ENCODE data around the gene SMIM22. TPM values are rescaled to one million over a fixed set of nuclear protein-coding genes. Genes with fewer than 3 reads are reported as not detected.
A peak's percentile ranks its signal among the peaks of the same experiment; 100 is the strongest.

SMIM22 gene
- total RNA-seq, 2 experiments from 2014 or later, result not detected

GRCh38 chr16:4760221-4760910 is 34.8 kb upstream of the SMIM22 start:
- POLR2A ChIA-PET, result no interaction called here
- H3K36me3 Mint-ChIP-seq (ENCODE audit: low read depth), result peaks cover 48% of the 10 kb centered on the region
- peak overlapping the region; percentile 25 for H3K27ac Mint-ChIP-seq
- H3K4me1 Mint-ChIP-seq, result peaks cover 9% of the 10 kb centered on the region
- H3K4me3 Mint-ChIP-seq, result no peak overlapping the region
- no peak for DNase-seq
- H3K27me3 Mint-ChIP-seq, result no peaks in the 10 kb centered on the region
- CTCF ChIA-PET, result interaction anchor here (0.6 to 1.0 kb wide), 3 partner anchors 9 to 315 kb away, joined by 3 read pairs; no protein-coding TSS in a partner anchor
- no peak for ATAC-seq
- intact Hi-C loops (cut with DNase I, micrococcal nuclease), result no loop called here
- peaks cover 4% of the 10 kb centered on the region for H3K9me3 Mint-ChIP-seq (ENCODE audit: low read depth)

- H3K4me3 Mint-ChIP-seq, result no peak overlapping the region
- ChIA-PET POLR2A (interaction anchor here (0.6 kb wide), 1 partner anchor 130 kb away, joined by 3 read pairs; no protein-coding TSS in a partner anchor), CTCF (interaction anchor here (0.7 to 1.0 kb wide), 2 partner anchors 129 to 146 kb away, joined by 3 read pairs; no protein-coding TSS in a partner anchor)
Measured at GRCh38 chr16:4762205-4762604, 33.0 kb upstream of the SMIM22 start.

GRCh38 chr16:4763791-4764190 is 31.4 kb upstream of the SMIM22 start:
- ChIA-PET CTCF (no interaction called here), POLR2A (no interaction called here)

More at GRCh38 chr16:4762205-4762604, 33.0 kb upstream of the SMIM22 start:
- Mint-ChIP-seq H3K27ac (no peak overlapping the region), H3K9me3 (ENCODE audit: low read depth) (no peaks in the 10 kb centered on the region), H3K36me3 (ENCODE audit: low read depth) (peaks cover 37% of the 10 kb centered on the region), H3K4me1 (peaks cover 17% of the 10 kb centered on the region), H3K27me3 (no peaks in the 10 kb centered on the region)
- DNase-seq (no peak), ATAC-seq (no peak)
- intact Hi-C loops (cut with DNase I, micrococcal nuclease), result no loop called here

GRCh38 chr16:4765511-4766474 is 29.4 kb upstream of the SMIM22 start:
- Mint-ChIP-seq H3K9me3 (ENCODE audit: low read depth) (no peaks in the 10 kb centered on the region), H3K27ac (peak overlapping the region; percentile 76), H3K36me3 (ENCODE audit: low read depth) (peaks cover 21% of the 10 kb centered on the region), H3K4me3 (peak overlapping the region; percentile 89), H3K4me1 (peaks cover 26% of the 10 kb centered on the region), H3K27me3 (no peaks in the 10 kb centered on the region)
- intact Hi-C loops (cut with DNase I, micrococcal nuclease), result loop anchor here (2.0 to 5.0 kb wide), 5 partner anchors 141 to 883 kb away; partner anchors contain the start of genes CREBBP (in 1 of the 2), DNAJA3 (in 1 of the 2), HMOX2 (in 1 of the 2) and MGRN1 (in 1 of the 2)
- DNase-seq, result no peak
- CTCF ChIA-PET, result interaction anchor here (1.1 to 1.3 kb wide), 2 partner anchors 31 to 190 kb away, joined by 3 read pairs; partner anchors contain the start of gene DNAAF8
- POLR2A ChIA-PET, result no interaction called here
- no peak for ATAC-seq

More at GRCh38 chr16:4763791-4764190, 31.4 kb upstream of the SMIM22 start:
- Mint-ChIP-seq H3K4me1 (peaks cover 27% of the 10 kb centered on the region), H3K27ac (no peak overlapping the region), H3K27me3 (no peaks in the 10 kb centered on the region), H3K36me3 (ENCODE audit: low read depth) (peaks cover 29% of the 10 kb centered on the region), H3K9me3 (ENCODE audit: low read depth) (no peaks in the 10 kb centered on the region), H3K4me3 (no peak overlapping the region)
- ATAC-seq (no peak), DNase-seq (no peak)
- intact Hi-C loops (cut with DNase I, micrococcal nuclease), result no loop called here

GRCh38 chr16:4766875-4767628 is 28.1 kb upstream of the SMIM22 start, which contains the start of gene ZNF500:
Gene ZNF500, minus strand, starts transcription at chr16:4767162. Its CDS starts 1,184 bp downstream, at chr16:4765978.
- ATAC-seq (peak; percentile 78), DNase-seq (peak; percentile 97)
- POLR2A ChIA-PET, result no interaction called here
- no peaks in the 10 kb centered on the region for H3K9me3 Mint-ChIP-seq (ENCODE audit: low read depth)
- peak within 1 kb of the TSS; percentile 91 for H3K27ac Mint-ChIP-seq
- H3K36me3 Mint-ChIP-seq (ENCODE audit: low read depth), result peaks cover 16% of the 10 kb centered on the region
- H3K4me1 Mint-ChIP-seq, result peaks cover 25% of the 10 kb centered on the region
- CTCF ChIA-PET, result interaction anchor here (1.1 to 1.3 kb wide), 2 partner anchors 32 to 189 kb away, joined by 3 read pairs; partner anchors contain the start of gene DNAAF8
- peak within 1 kb of the TSS; percentile 89 for H3K4me3 Mint-ChIP-seq
- intact Hi-C loops (cut with DNase I, micrococcal nuclease), result loop anchor here (1.0 to 5.0 kb wide), 9 partner anchors 33 to 885 kb away; partner anchors contain the start of genes ANKS3 (in 2 of the 2), DNAAF8 (in 2 of the 2), ROGDI (in 2 of the 2) and SEC14L5 (in 2 of the 2)
- H3K27me3 Mint-ChIP-seq, result no peaks in the 10 kb centered on the region

GRCh38 chr16:4767872-4768548 is 27.2 kb upstream of the SMIM22 start:
- ChIA-PET CTCF (interaction anchor here (0.6 to 1.8 kb wide), 8 partner anchors 9 to 351 kb away, joined by 3 to 5 read pairs (median 4); partner anchors contain the start of genes ANKS3, DNAAF8 and MGRN1), POLR2A (interaction anchor here (0.7 to 1.0 kb wide), 2 partner anchors 34 to 68 kb away, joined by 3 to 4 read pairs; partner anchors contain the start of genes ANKS3 and DNAAF8)
- Mint-ChIP-seq H3K36me3 (ENCODE audit: low read depth) (peaks cover 11% of the 10 kb centered on the region), H3K27me3 (no peaks in the 10 kb centered on the region), H3K4me3 (peak overlapping the region; percentile 89), H3K27ac (peak overlapping the region; percentile 88), H3K4me1 (peaks cover 23% of the 10 kb centered on the region), H3K9me3 (ENCODE audit: low read depth) (no peaks in the 10 kb centered on the region)
- DNase-seq (peak; percentile 57), ATAC-seq (no peak)
- intact Hi-C loops (cut with DNase I, micrococcal nuclease), result loop anchor here (1.0 to 5.0 kb wide), 12 partner anchors 34 to 886 kb away; partner anchors contain the start of genes ANKS3 (in 2 of the 2), DNAAF8 (in 2 of the 2), ROGDI (in 2 of the 2) and SEC14L5 (in 2 of the 2)

- H3K4me3 Mint-ChIP-seq, result peak overlapping the region; percentile 89
- CTCF ChIA-PET, result interaction anchor here (0.6 to 1.8 kb wide), 9 partner anchors 8 to 351 kb away, joined by 3 to 5 read pairs (median 3); partner anchors contain the start of genes ANKS3, DNAAF8 and MGRN1
- intact Hi-C loops (cut with DNase I, micrococcal nuclease), result loop anchor here (1.0 to 5.0 kb wide), 5 partner anchors 75 to 886 kb away; partner anchors contain the start of genes CREBBP (in 1 of the 2), GLYR1 (in 1 of the 2), NUDT16L1 (in 1 of the 2) and SEC14L5 (in 1 of the 2)
- ATAC-seq (peak; percentile 87), DNase-seq (peak; percentile 95)
- POLR2A ChIA-PET, result interaction anchor here (0.6 to 1.0 kb wide), 5 partner anchors 34 to 153 kb away, joined by 3 to 4 read pairs (median 3); partner anchors contain the start of genes ANKS3, DNAAF8 and ROGDI
- peaks cover 11% of the 10 kb centered on the region for H3K36me3 Mint-ChIP-seq (ENCODE audit: low read depth)
- peaks cover 22% of the 10 kb centered on the region for H3K4me1 Mint-ChIP-seq
- H3K9me3 Mint-ChIP-seq (ENCODE audit: low read depth), result no peaks in the 10 kb centered on the region
- H3K27ac Mint-ChIP-seq, result peak overlapping the region; percentile 88
- no peaks in the 10 kb centered on the region for H3K27me3 Mint-ChIP-seq
Measured at GRCh38 chr16:4768549-4769305, 26.4 kb upstream of the SMIM22 start.

GRCh38 chr16:4769306-4769638 is 25.9 kb upstream of the SMIM22 start:
- ATAC-seq, result no peak
- peaks cover 19% of the 10 kb centered on the region for H3K4me1 Mint-ChIP-seq
- intact Hi-C loops (cut with DNase I, micrococcal nuclease), result loop anchor here (5.0 kb wide), 2 partner anchors 188 to 887 kb away; partner anchors contain the start of genes CREBBP (in 1 of the 2) and SEC14L5 (in 1 of the 2)
- H3K27me3 Mint-ChIP-seq, result no peaks in the 10 kb centered on the region
- H3K4me3 Mint-ChIP-seq, result peak overlapping the region; percentile 89
- H3K27ac Mint-ChIP-seq, result peak overlapping the region; percentile 45
- no peak for DNase-seq
- CTCF ChIA-PET, result interaction anchor here (1.5 to 1.8 kb wide), 2 partner anchors 9 to 35 kb away, joined by 3 to 5 read pairs; partner anchors contain the start of genes ANKS3 and DNAAF8
- H3K9me3 Mint-ChIP-seq (ENCODE audit: low read depth), result no peaks in the 10 kb centered on the region
- H3K36me3 Mint-ChIP-seq (ENCODE audit: low read depth), result peaks cover 7% of the 10 kb centered on the region
- POLR2A ChIA-PET, result interaction anchor here (0.6 to 0.7 kb wide), 3 partner anchors 33 to 154 kb away, joined by 3 to 4 read pairs (median 3); partner anchors contain the start of gene ROGDI

GRCh38 chr16:4771646-4772045 is 23.5 kb upstream of the SMIM22 start:
- intact Hi-C loops (cut with DNase I, micrococcal nuclease), result no loop called here
- ATAC-seq (no peak), DNase-seq (no peak)
- no peak overlapping the region for H3K27ac Mint-ChIP-seq
- H3K36me3 Mint-ChIP-seq (ENCODE audit: low read depth), result no peaks in the 10 kb centered on the region
- H3K4me3 Mint-ChIP-seq, result no peak overlapping the region
- POLR2A ChIA-PET, result no interaction called here
- no peaks in the 10 kb centered on the region for H3K27me3 Mint-ChIP-seq
- CTCF ChIA-PET, result interaction anchor here (0.6 kb wide), 1 partner anchor 71 kb away, joined by 5 read pairs; no protein-coding TSS in a partner anchor
- no peaks in the 10 kb centered on the region for H3K9me3 Mint-ChIP-seq (ENCODE audit: low read depth)
- H3K4me1 Mint-ChIP-seq, result peaks cover 11% of the 10 kb centered on the region
